Raji (cell line): Measurements from ENCODE around the gene CALR3.

ENCODE experiments used
- POLR2A ChIP-seq: IDR thresholded peaks from 2 replicates; pipeline ENCODE4 v1.6.1; 2011; ENCODE audit warnings: low read depth, low read length, control low read depth; ENCODE audit not compliant: insufficient read depth

Gene CALR3

DNA sequence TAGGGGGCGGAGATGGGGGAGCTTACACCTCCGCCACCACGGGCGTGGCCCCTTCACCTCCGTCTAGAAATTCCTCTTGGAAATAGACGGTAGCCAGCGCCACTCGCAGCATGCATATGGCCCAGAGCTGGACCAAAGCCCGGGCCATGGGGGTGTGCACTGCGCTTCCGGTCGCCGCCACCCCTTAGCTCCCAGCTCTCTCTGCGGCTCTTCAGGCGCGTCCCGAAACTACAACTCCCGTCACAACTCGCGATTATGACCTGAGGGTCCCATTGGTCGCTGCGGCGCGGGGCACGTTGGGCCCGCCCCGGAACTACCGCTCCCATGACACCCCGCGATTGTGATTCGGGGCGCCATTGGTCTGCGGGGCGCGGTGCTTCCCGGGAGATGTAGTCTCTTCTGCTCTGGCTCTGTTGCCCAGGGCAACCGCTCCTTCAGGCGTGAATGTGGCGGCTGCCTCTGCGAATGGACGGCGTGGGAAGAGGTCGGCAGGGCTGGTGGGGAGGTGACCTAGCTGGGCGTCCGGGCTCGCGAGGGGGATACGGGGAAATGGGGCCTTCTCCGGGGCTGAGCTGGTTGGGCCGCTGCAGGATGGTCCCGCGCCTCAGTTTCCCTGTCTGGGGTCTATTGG is at the start of gene CALR3, which contains the start of gene C19orf44:
Gene CALR3, minus strand, starts transcription at position 186 of the 631 bp plus-strand sequence. Its CDS starts 38 bp downstream, at position 148.
Gene C19orf44, plus strand, starts transcription at position 413 of the 631 bp plus-strand sequence. CDS start 4,399 bp downstream, outside the sequence.
- TF ChIP-seq POLR2A, result peak; percentile 80

DNA sequence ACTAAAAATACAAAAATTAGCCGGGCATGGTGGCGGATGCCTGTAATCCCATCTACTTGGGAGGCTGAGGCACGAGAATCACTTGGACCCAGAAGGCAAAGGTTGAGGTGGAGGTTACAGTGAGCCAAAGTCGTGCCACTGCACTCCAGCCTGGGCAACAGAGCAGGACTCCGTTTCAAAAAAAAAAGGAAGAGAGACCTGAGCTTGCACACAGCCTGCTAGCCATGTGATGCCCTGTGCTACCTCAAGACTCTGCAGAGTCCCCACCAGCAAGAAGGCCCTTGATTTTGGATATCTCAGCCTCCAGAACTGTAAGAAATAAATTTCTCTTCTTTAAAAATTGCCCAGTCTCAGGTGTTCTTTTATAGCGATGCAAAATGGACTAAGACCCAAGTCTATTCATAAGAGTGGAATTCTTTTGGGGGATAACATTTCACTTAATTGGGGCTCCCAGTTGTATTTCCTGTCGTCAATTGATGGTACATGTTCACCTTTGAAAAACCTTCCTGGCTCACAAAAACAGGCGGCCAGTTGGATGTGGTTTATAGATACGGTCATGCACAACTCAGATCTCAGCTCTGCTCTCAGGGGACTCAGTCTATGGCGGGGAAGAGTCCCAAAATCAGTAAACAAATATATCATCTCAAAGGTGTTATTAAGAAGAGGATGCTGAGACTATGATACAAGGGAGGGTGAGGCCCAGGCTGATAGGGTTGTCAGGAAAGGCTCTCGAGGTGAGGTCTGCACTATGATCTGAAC is 48.7 kb upstream of the CALR3 start:
- no peak for TF ChIP-seq POLR2A

- 0 out of 2 replicates have a peak, but pooled peaks have one; percentile 26 for TF ChIP-seq POLR2A
Measured at GRCh38 chr19:16543734-16544133, 47.8 kb upstream of the CALR3 start.

- no peak for TF ChIP-seq POLR2A
Measured at GRCh38 chr19:16542910-16543472, 47.0 kb upstream of the CALR3 start.

DNA sequence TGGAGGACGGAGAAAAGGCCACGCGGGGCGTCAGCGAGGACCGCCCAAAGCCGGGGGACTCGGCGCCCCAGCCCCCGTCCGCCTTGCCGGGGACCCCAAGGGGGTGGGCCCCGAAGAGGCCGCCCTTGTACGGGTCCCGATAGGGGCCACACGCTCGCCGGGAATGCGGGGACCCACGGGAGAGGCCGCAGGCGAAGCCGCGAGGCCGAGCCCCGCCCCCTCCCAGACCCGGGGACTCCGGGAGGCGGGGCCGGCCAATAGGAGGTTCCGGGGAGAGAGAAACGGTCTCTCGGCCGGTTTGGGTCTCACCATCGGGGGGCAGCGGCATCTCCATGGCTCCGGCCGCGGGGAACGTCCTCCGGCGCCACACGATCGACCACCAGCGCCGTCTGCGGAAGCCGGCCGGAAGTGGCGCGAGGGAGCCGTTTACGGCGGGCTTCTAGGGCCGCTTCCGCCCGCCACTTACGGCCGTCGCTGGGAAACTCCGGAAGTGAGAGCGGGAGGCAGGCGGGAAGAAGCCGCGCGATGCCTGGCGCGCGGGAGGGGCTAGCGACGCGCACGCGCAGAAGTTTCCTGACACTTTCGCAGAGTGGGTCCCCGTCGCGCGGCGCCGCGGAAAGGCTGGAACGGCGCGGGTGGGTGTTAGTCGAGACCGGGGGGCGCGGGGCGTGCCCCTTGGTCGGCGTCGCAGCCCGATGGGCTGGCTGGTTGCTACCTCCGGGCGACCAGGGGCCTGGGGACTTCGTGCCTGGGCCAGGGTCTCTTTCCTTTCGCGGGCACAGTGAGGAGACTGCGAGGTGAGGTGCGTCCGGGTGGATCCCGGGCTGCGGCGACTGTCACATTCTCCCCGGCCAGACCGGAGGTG is 46.3 kb upstream of the CALR3 start, which contains the start of gene CHERP:
Gene CHERP, minus strand, starts transcription at position 393 of the 865 bp plus-strand sequence. Its CDS starts 59 bp downstream, at position 334.
- peak; percentile 88 for TF ChIP-seq POLR2A

DNA sequence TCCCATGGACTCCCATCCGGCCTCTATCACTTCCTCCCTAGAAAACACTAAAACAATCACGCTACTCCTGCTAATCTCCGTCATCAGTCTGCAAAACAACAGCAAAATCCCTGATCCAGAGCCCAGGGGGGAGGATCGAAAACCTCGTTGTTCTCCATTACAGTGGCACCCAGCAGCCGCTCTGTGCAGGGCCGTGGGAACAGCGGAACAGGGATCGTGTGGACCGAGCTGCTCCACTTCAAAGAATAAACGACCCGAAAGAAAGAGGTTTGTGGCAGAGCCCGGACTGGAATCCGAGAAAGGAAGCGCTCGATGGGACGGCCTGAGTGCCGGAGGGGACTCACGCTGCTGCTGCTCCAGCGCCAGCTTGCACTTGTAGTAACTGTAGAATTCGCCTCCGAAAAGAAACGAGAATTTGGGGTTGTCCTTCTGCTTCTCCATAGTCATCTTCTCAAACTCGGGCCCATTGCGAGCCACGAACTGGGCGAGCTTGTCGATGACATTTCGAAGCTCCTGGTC is 45.6 kb upstream of the CALR3 start:
- no peak for TF ChIP-seq POLR2A

DNA sequence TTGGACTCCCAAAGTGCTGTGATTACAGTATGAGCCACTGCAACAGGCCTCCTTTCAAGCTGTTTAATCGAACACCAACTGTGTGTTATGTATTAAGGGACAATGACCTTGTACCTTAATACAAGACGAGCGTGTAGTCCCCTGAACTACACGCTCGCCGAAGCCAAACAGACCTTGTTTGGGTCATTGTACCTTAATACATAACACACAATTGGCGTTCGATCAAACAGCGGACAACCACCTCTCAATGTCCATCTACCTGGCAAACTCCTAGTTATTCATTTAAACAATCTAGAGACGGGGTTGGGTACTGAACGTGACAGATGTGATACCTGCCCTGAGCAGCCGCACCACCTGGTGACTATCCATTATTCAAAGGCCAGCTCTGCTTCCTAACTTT is 45.0 kb upstream of the CALR3 start:
- no peak for TF ChIP-seq POLR2A

DNA sequence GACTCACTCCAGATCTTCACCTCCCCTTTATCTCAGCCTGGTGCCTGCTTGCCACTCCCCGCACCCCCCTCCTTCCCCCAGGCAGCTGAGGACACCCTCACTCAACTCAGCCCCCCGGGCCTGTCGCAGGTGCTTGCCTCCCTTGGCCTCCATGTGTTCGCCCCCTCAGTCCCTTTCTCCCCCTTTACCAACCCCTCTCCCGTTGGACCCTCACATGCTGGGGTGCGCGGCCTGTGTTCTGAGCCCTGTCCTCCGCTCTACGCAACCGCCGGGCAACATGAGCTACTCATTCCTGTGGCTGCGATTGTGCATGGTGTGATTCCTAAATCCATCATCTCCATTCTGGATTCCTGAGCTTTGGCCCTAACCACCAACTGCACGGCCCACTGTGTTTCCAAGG is 41.1 kb upstream of the CALR3 start:
- TF ChIP-seq POLR2A, result no peak

- TF ChIP-seq POLR2A, result no peak
Measured at GRCh38 chr19:16536130-16536529, 40.2 kb upstream of the CALR3 start.

GRCh38 chr19:16535381-16535780 is 39.4 kb upstream of the CALR3 start:
- no peak for TF ChIP-seq POLR2A

DNA sequence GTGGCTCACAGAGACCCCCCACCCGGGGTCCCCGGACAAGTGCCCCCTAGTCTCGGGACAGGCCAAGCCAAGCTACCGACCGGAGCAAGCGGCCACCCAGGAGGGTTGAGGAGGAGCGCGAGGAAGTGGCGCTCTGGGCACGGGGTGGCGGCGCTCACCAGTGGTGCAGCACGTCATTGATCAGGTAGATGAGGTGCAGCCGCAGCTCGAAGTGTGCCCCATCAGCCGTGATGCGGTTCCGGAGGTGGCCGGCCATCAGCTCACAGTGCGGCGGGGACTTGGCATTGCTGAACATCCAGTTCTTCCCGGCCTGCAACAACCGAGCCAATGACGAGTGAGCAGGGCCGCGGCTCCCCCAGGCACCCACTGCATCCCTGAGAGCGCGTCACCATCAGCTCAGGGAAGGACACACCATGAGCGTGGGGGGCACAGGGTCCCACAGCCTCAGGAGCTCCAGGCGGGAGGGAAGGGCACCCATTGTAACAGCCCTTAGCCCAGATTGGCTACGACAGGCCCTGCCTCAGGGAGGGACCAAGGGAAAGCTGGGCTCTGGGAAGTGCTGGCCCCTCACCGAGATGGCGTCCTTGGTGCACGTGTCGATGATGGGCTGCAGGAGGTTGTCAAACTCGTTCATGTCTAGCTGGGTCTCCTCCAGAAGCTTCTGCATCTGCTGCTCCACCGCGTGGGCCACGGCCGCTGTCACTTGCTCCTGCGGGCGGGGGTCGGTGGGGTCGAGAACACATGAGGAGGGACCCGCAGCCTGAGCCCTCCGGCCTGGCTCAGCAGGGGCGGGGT is 36.7 kb upstream of the CALR3 start:
- no peak for TF ChIP-seq POLR2A

DNA sequence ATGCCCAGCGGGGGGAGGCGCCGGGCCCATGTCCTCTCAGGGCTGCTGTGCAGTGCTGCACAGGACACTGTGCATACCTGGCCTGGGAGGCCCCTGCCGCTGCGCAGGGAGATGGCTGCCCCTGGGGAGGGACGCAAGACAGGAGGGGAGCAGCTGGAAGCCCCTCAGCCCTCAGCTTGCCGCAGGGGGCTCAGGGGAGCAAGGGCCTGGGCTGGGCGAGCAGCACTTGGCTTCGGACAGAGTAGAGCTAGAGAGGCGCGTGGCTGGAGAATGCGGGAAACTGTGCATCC is 35.4 kb upstream of the CALR3 start:
- TF ChIP-seq POLR2A, result no peak

DNA sequence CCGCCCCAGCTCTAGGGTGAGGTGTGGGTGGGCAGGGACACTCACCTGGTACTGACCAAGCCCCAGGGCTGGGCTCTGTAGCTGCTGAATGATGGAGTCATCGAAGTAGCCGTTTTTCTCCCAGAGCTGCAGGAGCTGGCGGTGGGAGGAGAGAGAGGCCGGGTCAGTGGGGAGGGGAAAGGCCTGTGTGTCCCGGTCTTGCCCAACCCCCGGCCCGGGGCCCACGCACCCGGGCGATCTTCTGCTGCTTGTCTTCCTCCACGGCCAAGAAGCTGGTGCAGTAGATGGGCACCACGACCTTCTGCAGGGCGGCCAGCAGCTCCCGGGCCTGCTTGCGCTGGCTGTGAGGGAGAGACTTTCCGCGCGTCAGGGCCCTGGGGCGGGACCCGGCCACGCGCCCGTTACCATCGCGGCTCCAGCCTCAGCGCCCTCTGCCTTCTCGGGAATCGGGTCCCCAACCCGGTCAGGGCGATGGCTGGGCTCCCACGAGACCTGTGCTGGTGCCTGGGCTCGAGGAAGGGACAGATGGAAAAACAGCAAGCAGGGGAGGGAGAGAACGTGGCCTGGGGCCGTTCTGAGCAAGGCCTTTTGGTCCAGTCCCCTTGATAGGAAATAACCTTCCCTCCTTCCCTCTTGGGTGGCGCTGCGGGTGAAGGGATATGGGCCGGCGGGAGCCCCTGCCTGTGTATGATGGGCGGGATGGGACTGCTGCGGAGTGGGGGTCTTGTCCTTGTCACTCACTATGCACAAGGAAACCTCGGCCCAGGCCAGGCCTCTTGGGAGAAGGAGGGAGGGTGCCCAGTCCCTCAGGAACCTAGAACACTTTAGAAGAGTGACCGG is 34.8 kb upstream of the CALR3 start:
- TF ChIP-seq POLR2A, result no peak

- no peak for TF ChIP-seq POLR2A
Measured at GRCh38 chr19:16529466-16530144, 33.6 kb upstream of the CALR3 start.
